Keratinocyte (primary cell): ENCODE data around the gene HERC6. TPM values are rescaled to one million over a fixed set of nuclear protein-coding genes. Genes with fewer than 3 reads are reported as not detected.
"Not testable (repeated sequence)": the region's sequence is repeated elsewhere in the genome, so short reads cannot be mapped to it uniquely, and the experiment has no call there.

Experiments used
- DNase-seq: peaks from one replicate; pipeline ENCODE4 v3.0.0-alpha.2; 2011; ENCODE audit warnings: low read depth, missing footprints, low spot score
- FAIRE-seq: peaks from 2 replicates; lab custom pipeline; 2011; peaks lifted over from hg19 to GRCh38; lab: Jason Lieb, UNC
- H2AFZ ChIP-seq: 2 replicates; pipeline ENCODE4 v1.6.0; 2012; ENCODE audit warnings: low read length, control low read depth, inconsistent platforms; ENCODE audit not compliant: control insufficient read depth
- H3K27ac ChIP-seq: 2 replicates; pipeline ENCODE4 v1.5.1; 2011; ENCODE audit warnings: low read length; ENCODE audit not compliant: control insufficient read depth, insufficient read depth
- H3K27me3 ChIP-seq: 3 replicates; pipeline ENCODE4 v1.6.0; 2011; ENCODE audit warnings: low read length; ENCODE audit not compliant: control insufficient read depth, insufficient read depth; ENCODE audit errors: extremely low read depth
- H3K36me3 ChIP-seq, 2 experiments: 2 replicates in 1 of 2; 3 replicates in 1 of 2; pipeline ENCODE4 v1.5.1; 2011; ENCODE audit warnings: low read length in 2 of 2, mild to moderate bottlenecking in 1 of 2; ENCODE audit not compliant: control insufficient read depth in 2 of 2, insufficient read depth in 2 of 2; ENCODE audit errors: extremely low read depth in 1 of 2
- H3K4me1 ChIP-seq: 3 replicates; pipeline ENCODE4 v1.5.1; 2011; ENCODE audit warnings: low read length; ENCODE audit not compliant: control insufficient read depth, insufficient read depth; ENCODE audit errors: extremely low read depth
- H3K4me2 ChIP-seq: 3 replicates; pipeline ENCODE4 v1.6.0; 2011; ENCODE audit warnings: low read depth, low read length; ENCODE audit not compliant: control insufficient read depth, insufficient read depth; ENCODE audit errors: extremely low read depth
- H3K4me3 ChIP-seq, 3 experiments: fragments of 200-600 bp in 1 of 3; sonication (generic) in 1 of 3; 2 replicates in 2 of 3; 3 replicates in 1 of 3; pipeline ENCODE4 v1.5.1; 2011 to 2016; ENCODE audit warnings: low read length in 3 of 3, mild to moderate bottlenecking in 3 of 3, control low read depth in 2 of 3, inconsistent platforms in 1 of 3, low read depth in 1 of 3, mixed read lengths in 1 of 3, mixed run types in 1 of 3, moderate library complexity in 1 of 3; ENCODE audit not compliant: control insufficient read depth in 2 of 3, insufficient read depth in 2 of 3; ENCODE audit errors: extremely low read depth in 1 of 3
- H3K79me2 ChIP-seq: 2 replicates; pipeline ENCODE4 v1.6.0; 2012; ENCODE audit warnings: low read length; ENCODE audit not compliant: control insufficient read depth, insufficient read depth
- H3K9ac ChIP-seq: 3 replicates; pipeline ENCODE4 v1.6.0; 2011; ENCODE audit warnings: low read length; ENCODE audit not compliant: control insufficient read depth, insufficient read depth; ENCODE audit errors: extremely low read depth
- H3K9me1 ChIP-seq: 3 replicates; pipeline ENCODE4 v1.6.0; 2011; ENCODE audit warnings: low read length; ENCODE audit not compliant: control insufficient read depth, insufficient read depth; ENCODE audit errors: extremely low read depth
- H3K9me3 ChIP-seq: 2 replicates; pipeline ENCODE4 v1.5.1; 2012; ENCODE audit warnings: low read depth, low read length; ENCODE audit not compliant: control insufficient read depth
- H4K20me1 ChIP-seq: 3 replicates; pipeline ENCODE4 v1.6.0; 2011; ENCODE audit warnings: low read length; ENCODE audit not compliant: control insufficient read depth, insufficient read depth; ENCODE audit errors: extremely low read depth
- EZH2 ChIP-seq: IDR thresholded peaks from one replicate; pipeline ENCODE4 v1.6.1; 2012; ENCODE audit warnings: inconsistent platforms, mild to moderate bottlenecking, low read length, moderate library complexity
- dilution Hi-C: fragments of 300-500 bp; cut with MboI; formaldehyde crosslinking; loops from one replicate; pipeline ENCODE4 v1.7.0; 2020; ENCODE audit warnings: low sequenced_read_pairs; ENCODE audit not compliant: extremely low pct_ligation_motif_present
- polyA plus RNA-seq, 5 experiments: library from polyadenylated mRNA; depleted of rRNA in 3 of 5; stranded (reverse) in 3 of 5; stranded (forward) in 1 of 5; unstranded in 1 of 5; fragments of >200 nt; gene quantifications; 1 replicate in 1 of 5; 2 replicates in 3 of 5; 3 replicates in 1 of 5; pipeline versions ENCODE4 v1.2.1 to v1.2.3, GENCODE V29; 2011 to 2012; ENCODE audit warnings: missing spikeins in 2 of 5, low read depth in 1 of 5, low replicate concordance in 1 of 5
- TF ChIP-seq, protein P1 (sequence below), 3 experiments: IDR thresholded peaks in 1 of 3; conservative IDR thresholded peaks in 1 of 3; optimal IDR thresholded peaks in 1 of 3; 2 replicates in 2 of 3; 3 replicates in 1 of 3; pipeline versions ENCODE3 to v1.5.1; 2011; ENCODE audit warnings: low read length in 3 of 3, mild to moderate bottlenecking in 3 of 3, moderate library complexity in 2 of 3, control low read depth in 1 of 3, inconsistent platforms in 1 of 3; ENCODE audit not compliant: insufficient read depth in 2 of 3; ENCODE audit errors: extremely low read depth in 1 of 3

Gene HERC6
- polyA plus RNA-seq, 1 donor (not counting 4 experiments of a cell fraction or from before 2014, with no cell fraction given) = 33.9 TPM

- peaks cover 35% of the 10 kb centered on the region for H3K4me1 ChIP-seq
- H2AFZ ChIP-seq = no peak overlapping the region
- H3K9me1 ChIP-seq = peaks cover 3% of the 10 kb centered on the region
- no peaks in the 10 kb centered on the region for H3K9me3 ChIP-seq
- no peaks in the 10 kb centered on the region for H4K20me1 ChIP-seq
- H3K36me3 ChIP-seq = peaks cover 0 to 3% of the 10 kb centered on the region in 2 experiments
- FAIRE-seq (peak; percentile 86), DNase-seq (no peak)
- dilution Hi-C loops = no loop called here
- no peak overlapping the region for H3K27ac ChIP-seq
- H3K9ac ChIP-seq = no peak overlapping the region
- H3K79me2 ChIP-seq = no peaks in the 10 kb centered on the region
- no peaks in the 10 kb centered on the region for H3K27me3 ChIP-seq
- no peak overlapping the region for H3K4me3 ChIP-seq
- TF ChIP-seq, protein P1, sequence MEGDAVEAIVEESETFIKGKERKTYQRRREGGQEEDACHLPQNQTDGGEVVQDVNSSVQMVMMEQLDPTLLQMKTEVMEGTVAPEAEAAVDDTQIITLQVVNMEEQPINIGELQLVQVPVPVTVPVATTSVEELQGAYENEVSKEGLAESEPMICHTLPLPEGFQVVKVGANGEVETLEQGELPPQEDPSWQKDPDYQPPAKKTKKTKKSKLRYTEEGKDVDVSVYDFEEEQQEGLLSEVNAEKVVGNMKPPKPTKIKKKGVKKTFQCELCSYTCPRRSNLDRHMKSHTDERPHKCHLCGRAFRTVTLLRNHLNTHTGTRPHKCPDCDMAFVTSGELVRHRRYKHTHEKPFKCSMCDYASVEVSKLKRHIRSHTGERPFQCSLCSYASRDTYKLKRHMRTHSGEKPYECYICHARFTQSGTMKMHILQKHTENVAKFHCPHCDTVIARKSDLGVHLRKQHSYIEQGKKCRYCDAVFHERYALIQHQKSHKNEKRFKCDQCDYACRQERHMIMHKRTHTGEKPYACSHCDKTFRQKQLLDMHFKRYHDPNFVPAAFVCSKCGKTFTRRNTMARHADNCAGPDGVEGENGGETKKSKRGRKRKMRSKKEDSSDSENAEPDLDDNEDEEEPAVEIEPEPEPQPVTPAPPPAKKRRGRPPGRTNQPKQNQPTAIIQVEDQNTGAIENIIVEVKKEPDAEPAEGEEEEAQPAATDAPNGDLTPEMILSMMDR (optimal IDR thresholded peaks at IDR 0.05 in 1 of 3, IDR thresholded peaks at IDR 0.05 in 1 of 3, conservative IDR thresholded peaks at IDR 0.05 in 1 of 3; ENCODE audit: extremely low read depth in 1 of 3, insufficient read depth in 2 of 3, low read length in 3 of 3) = no peak
- no peak for TF ChIP-seq EZH2
- no peak overlapping the region for H3K4me2 ChIP-seq
These were observed 67.5 kb downstream of the HERC6 start for GRCh38 chr4:88446124-88446523.

DNA sequence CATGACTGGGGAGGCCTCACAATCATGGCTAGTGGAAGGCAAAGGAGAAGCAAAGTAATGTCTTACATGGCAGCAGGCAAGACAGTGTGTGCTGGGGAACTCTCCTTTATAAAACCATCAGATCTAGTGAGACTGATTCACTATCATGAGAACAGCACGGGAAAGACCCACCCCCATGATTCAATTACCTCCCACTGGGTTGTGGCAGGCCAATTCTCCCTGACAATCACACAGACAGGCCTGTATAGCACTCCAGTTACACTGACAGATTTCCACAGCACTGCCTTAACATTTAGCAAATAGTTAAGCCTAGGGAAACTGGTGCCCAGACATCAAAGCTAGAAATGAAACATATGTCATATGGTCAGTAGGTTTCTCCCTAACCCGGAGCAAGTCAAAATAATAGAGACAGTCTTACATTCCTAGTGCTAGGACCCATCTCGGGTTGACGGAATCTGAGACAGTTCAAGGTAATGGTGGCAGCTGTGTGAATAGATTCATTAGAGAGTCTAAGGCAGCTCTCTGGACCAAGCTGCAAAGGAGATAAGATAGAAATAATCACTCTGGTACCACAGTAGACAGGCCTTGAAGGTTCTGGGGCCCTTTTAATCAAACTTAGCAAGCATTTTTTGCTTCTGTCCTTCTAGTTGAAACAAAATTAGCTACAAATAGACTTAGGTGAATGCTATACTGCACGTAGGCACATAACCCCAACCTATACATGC, 68.9 kb downstream of the HERC6 start:
- DNase-seq (no peak), FAIRE-seq (peak; percentile 74)
- Histone ChIP-seq H3K9ac (no peak overlapping the region), H4K20me1 (no peaks in the 10 kb centered on the region), H3K9me3 (no peaks in the 10 kb centered on the region), H3K27me3 (no peaks in the 10 kb centered on the region), H3K27ac (no peak overlapping the region), H3K4me3 (no peak overlapping the region), H2AFZ (peak overlapping the region; percentile 56), H3K9me1 (peaks cover 3% of the 10 kb centered on the region), H3K4me2 (no peak overlapping the region), H3K79me2 (no peaks in the 10 kb centered on the region), H3K36me3 (peaks cover 0 to 3% of the 10 kb centered on the region in 2 experiments), H3K4me1 (peaks cover 35% of the 10 kb centered on the region)
- dilution Hi-C loops = no loop called here
- TF ChIP-seq, protein P1 (optimal IDR thresholded peaks at IDR 0.05 in 1 of 3, IDR thresholded peaks at IDR 0.05 in 1 of 3, conservative IDR thresholded peaks at IDR 0.05 in 1 of 3; ENCODE audit: extremely low read depth in 1 of 3, insufficient read depth in 2 of 3, low read length in 3 of 3) = no peak
- TF ChIP-seq EZH2 = no peak

- H2AFZ ChIP-seq, H3K36me3 ChIP-seq, H3K27ac ChIP-seq, H3K9me1 ChIP-seq, H4K20me1 ChIP-seq, DNase-seq, H3K79me2 ChIP-seq, H3K4me3 ChIP-seq, H3K9me3 ChIP-seq, H3K9ac ChIP-seq, FAIRE-seq, H3K4me2 ChIP-seq, H3K27me3 ChIP-seq, dilution Hi-C loops: not testable (repeated sequence)
- H3K4me1 ChIP-seq = peaks cover 35% of the 10 kb centered on the region
These were observed 69.6 kb downstream of the HERC6 start for GRCh38 chr4:88448211-88448765.
